ENCODE results near the gene RGL3. TPM values are rescaled to one million over a fixed set of nuclear protein-coding genes. Genes with fewer than 3 reads are reported as not detected.
"Not testable (repeated sequence)": the region's sequence is repeated elsewhere in the genome, so short reads cannot be mapped to it uniquely, and the experiment has no call there.

The RGL3 gene, protein sequence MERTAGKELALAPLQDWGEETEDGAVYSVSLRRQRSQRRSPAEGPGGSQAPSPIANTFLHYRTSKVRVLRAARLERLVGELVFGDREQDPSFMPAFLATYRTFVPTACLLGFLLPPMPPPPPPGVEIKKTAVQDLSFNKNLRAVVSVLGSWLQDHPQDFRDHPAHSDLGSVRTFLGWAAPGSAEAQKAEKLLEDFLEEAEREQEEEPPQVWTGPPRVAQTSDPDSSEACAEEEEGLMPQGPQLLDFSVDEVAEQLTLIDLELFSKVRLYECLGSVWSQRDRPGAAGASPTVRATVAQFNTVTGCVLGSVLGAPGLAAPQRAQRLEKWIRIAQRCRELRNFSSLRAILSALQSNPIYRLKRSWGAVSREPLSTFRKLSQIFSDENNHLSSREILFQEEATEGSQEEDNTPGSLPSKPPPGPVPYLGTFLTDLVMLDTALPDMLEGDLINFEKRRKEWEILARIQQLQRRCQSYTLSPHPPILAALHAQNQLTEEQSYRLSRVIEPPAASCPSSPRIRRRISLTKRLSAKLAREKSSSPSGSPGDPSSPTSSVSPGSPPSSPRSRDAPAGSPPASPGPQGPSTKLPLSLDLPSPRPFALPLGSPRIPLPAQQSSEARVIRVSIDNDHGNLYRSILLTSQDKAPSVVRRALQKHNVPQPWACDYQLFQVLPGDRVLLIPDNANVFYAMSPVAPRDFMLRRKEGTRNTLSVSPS
- total RNA-seq (ENCODE audit: low replicate concordance): 44.8 and 49.6 TPM in 2 replicates
- long read RNA-seq, partial matches to known transcripts: 1 of 3 reads
- long read RNA-seq, other reads (novel, unspliced or antisense): 2 of 3 reads

DNA sequence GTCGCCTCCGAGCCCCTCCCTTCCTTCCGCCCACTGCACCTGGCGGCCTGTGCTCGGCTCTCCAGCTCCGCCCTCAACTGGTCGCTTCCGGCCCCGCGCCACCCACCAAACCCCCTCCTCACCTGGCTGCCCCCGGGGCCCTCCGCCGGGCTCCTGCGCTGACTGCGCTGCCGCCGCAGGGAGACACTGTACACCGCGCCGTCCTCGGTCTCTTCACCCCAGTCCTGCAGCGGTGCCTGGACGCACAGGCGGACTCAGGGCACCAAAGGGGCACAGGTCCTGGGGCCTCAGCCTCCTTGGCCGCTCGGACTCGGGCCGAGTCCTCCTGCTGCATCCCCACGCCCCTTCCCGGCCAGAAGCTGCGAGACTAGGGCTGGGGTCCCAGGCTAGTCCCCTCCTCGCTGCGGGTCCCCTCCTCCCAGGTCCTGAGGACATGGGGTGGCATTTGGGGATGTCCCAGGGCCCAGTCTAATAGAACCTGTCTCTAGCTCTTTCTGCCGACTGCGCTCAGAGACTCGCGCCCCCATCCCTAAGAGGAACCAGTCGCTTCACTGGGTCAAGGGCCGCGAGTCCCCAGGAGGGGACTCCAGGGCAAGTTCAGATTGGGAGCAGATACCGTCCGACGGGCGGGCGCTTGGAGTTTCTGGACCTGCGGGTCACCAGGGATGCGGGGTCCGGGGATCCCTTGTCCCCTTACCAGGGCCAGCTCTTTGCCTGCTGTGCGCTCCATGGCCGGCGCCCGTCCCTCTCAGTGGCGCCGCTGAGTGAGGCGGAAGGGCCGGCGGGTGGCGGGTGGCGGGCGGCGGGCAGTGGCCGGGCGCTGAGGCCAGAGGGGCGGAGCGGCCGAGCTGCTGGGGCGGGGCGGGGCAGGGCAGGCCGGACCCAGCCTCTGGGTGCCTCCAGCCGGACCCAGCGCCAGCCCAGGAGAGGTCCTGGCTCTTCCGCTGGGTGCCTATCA is at the start of gene RGL3:
TSS of gene RGL3 (minus strand) at position 766 of the 958 bp plus-strand sequence. CDS start at position 730, 36 bp downstream.
- Mint-ChIP-seq H3K36me3 (no peaks in the 10 kb centered on the region), H3K9me3 (no peaks in the 10 kb centered on the region), H3K27me3 (peaks cover 66% of the 10 kb centered on the region), H3K27ac (peak within 1 kb of the TSS; percentile 70), H3K4me3 (peak within 1 kb of the TSS; percentile 85), H3K4me1 (ENCODE audit: unreplicated experiment) (peaks cover 7% of the 10 kb centered on the region)
- no peak for DNase-seq (ENCODE audit: extremely low spot score, unreplicated experiment)
- TF ChIP-seq, protein P1, sequence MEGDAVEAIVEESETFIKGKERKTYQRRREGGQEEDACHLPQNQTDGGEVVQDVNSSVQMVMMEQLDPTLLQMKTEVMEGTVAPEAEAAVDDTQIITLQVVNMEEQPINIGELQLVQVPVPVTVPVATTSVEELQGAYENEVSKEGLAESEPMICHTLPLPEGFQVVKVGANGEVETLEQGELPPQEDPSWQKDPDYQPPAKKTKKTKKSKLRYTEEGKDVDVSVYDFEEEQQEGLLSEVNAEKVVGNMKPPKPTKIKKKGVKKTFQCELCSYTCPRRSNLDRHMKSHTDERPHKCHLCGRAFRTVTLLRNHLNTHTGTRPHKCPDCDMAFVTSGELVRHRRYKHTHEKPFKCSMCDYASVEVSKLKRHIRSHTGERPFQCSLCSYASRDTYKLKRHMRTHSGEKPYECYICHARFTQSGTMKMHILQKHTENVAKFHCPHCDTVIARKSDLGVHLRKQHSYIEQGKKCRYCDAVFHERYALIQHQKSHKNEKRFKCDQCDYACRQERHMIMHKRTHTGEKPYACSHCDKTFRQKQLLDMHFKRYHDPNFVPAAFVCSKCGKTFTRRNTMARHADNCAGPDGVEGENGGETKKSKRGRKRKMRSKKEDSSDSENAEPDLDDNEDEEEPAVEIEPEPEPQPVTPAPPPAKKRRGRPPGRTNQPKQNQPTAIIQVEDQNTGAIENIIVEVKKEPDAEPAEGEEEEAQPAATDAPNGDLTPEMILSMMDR (conservative IDR thresholded peaks at IDR 0.05): no peak

DNA sequence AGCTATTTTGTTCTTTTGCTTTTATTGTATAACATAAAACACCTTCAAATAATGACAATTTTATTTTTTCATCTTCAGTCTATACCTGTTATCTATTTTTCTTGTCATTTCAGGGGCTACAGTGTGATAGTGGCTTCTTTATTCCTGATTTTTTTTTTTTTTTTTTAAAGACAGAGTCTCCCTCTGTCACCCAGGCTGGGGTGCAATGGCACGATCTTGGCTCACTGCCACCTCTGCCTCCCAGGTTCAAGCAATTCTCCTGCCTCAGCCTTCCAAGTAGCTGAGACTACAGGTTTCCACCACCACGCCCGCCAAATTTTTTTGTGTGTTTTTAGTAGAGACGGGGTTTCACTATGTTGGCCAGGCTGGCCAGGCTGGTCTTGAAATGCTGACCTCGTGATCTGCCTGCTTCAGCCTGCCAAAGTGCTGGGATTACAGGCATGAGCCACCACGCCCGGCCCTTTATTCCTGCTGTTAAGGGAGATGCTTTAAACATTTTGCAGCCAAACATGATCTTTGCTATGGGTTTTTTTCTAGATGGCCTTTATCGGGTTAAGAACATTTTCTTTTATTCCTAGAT is 49.2 kb upstream of the RGL3 start:
- not testable (repeated sequence) for H3K27me3 Mint-ChIP-seq; H3K9me3 Mint-ChIP-seq; DNase-seq (ENCODE audit: extremely low spot score, unreplicated experiment); H3K36me3 Mint-ChIP-seq; H3K27ac Mint-ChIP-seq; H3K4me1 Mint-ChIP-seq (ENCODE audit: unreplicated experiment); H3K4me3 Mint-ChIP-seq

DNA sequence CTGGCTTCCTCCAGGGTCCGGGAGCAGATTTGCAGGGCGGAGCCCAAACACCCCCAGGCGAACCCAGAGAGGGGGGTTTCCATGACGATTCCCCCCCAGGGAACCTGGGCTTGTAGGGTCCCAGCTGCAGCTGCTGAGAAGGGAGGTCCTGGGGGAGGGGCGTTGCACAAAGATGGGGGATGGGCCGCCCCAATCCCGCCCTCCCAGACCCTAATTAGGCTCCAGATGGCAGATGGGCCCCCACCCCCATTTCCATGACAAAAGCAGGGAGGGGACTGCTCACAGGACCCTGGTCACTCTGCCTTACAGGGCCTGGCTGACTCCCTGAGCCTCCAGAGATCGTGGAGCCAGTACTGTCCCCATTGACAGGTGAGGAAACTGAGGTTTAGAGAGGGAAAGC is 46.5 kb upstream of the RGL3 start:
- TF ChIP-seq, protein P1 (conservative IDR thresholded peaks at IDR 0.05): no peak
- Mint-ChIP-seq H3K4me3 (no peak overlapping the region), H3K4me1 (ENCODE audit: unreplicated experiment) (no peaks in the 10 kb centered on the region), H3K27ac (no peak overlapping the region), H3K9me3 (no peaks in the 10 kb centered on the region), H3K36me3 (no peaks in the 10 kb centered on the region), H3K27me3 (peaks cover 3% of the 10 kb centered on the region)
- no peak for DNase-seq (ENCODE audit: extremely low spot score, unreplicated experiment)

DNA sequence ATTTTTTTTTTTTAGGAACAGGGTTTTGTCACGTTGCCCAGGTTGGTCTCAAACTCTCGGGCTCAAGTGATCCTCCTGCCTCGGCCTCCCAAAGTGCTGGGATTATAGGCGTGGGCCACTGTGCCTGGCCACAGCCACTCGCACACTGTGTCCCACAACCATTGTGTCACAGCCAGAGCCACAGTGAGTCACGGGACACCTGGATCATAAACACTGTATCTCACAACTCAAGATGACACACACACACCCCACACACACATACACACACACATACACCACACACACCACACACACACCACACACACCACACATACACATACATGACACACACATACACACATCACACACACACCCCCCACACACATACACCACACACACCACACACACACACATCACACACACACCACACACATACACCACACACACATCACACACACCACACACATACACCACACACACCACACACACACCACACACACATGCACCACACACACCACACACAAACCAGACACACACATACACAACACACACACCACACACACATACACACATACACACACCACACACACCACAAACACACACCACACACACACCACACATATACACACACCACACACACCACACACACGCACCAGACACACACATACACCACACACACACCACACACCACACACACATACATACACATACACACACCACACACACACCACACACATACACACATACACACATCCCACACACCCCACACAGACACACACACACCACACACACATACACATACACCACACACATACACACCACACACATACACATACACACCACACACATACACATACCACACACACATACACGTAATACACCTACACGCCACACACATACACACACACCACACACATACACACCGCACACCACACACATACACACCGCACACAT is 45.5 kb upstream of the RGL3 start:
- H3K4me1 Mint-ChIP-seq (ENCODE audit: unreplicated experiment): no peaks in the 10 kb centered on the region
- TF ChIP-seq, protein P1 (conservative IDR thresholded peaks at IDR 0.05): no peak
- H3K27ac Mint-ChIP-seq: no peak overlapping the region
- H3K36me3 Mint-ChIP-seq: no peaks in the 10 kb centered on the region
- DNase-seq (ENCODE audit: extremely low spot score, unreplicated experiment): no peak
- peaks cover 3% of the 10 kb centered on the region for H3K27me3 Mint-ChIP-seq
- H3K9me3 Mint-ChIP-seq: no peaks in the 10 kb centered on the region
- H3K4me3 Mint-ChIP-seq: no peak overlapping the region

DNA sequence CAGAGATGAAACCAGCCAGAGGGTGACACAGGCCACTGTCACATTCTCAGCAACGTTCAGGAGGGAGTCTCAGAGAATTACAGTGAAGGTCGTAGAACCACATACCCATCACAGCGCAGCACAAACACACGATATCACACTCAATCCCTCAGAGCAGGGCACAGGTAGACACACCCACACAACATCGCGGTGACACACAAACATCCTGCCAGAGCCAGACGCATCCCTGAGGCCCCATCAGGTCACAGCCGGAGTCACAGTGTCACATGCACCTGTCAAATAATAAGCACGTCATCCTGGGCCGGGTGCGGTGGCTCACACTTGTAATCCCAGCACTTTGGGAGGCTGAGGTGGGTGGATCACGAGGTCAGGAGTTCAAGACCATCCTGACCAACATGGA is 44.3 kb upstream of the RGL3 start:
- TF ChIP-seq, protein P1 (conservative IDR thresholded peaks at IDR 0.05): no peak
- no peaks in the 10 kb centered on the region for H3K4me1 Mint-ChIP-seq (ENCODE audit: unreplicated experiment)
- peaks cover 5% of the 10 kb centered on the region for H3K27me3 Mint-ChIP-seq
- no peak overlapping the region for H3K4me3 Mint-ChIP-seq
- no peak overlapping the region for H3K27ac Mint-ChIP-seq
- no peak for DNase-seq (ENCODE audit: extremely low spot score, unreplicated experiment)
- H3K36me3 Mint-ChIP-seq: no peaks in the 10 kb centered on the region
- H3K9me3 Mint-ChIP-seq: no peaks in the 10 kb centered on the region

Data from type B pancreatic cell (in vitro differentiated cells).